ENCODE results near the gene ERC2. TPM values are rescaled to one million over a fixed set of nuclear protein-coding genes. Genes with fewer than 3 reads are reported as not detected.
A peak's percentile ranks its signal among the peaks of the same experiment; 100 is the strongest.

The ERC2 gene
- total and polyA plus RNA-seq, 2 of the 8 experiments (the other 6 are each of a cell fraction or from before 2014, with no cell fraction given), result 16.4 to 22.8 TPM

DNA sequence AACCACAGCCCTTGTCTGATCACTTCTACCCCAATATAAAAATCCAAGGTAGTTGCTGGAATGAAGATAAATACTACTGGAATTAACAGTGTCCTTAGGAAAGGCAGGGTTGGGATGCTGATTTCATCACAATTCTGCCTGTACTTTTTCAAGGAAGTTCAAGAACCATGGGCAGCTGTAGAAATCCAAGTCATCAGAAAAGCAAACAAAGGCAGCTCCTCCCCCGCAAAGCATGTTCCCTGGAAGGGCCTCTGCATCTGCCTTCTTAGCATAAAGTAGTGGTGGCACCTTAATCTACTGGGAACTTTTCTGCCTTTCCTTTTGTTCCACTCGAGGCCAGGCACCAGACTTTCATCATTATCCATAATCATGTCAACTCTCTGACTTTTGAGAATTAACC, 54.4 kb downstream of the ERC2 start:
- Histone ChIP-seq H3K9me3 (ENCODE audit: insufficient read depth in 2 of 2, low read depth in 1 of 2, low read length in 1 of 2) (no peaks in the 10 kb centered on the region), H3K23ac (ENCODE audit: insufficient read length) (no peak overlapping the region), H2AK5ac (ENCODE audit: low read depth, low read length) (no peak overlapping the region), H3K18ac (ENCODE audit: extremely low read depth, low read length) (no peak overlapping the region), H4K91ac (replicated peaks; ENCODE audit: insufficient read length, low read length) (no peak overlapping the region), H2AFZ (ENCODE audit: low read length) (no peak overlapping the region), H3K36me3 (ENCODE audit: control insufficient read depth in 2 of 4, insufficient read depth in 4 of 4, low read length in 3 of 4) (peaks cover 0 to 5% (median 0%) of the 10 kb centered on the region in 4 experiments; a peak in 1 of 8 replicates), H4K5ac (ENCODE audit: insufficient read length, low read depth, low read length) (no peak overlapping the region), H3K79me1 (ENCODE audit: low read depth, low read length) (no peaks in the 10 kb centered on the region), H3K4me1 (replicated peaks in 1 of 4; ENCODE audit: control insufficient read depth in 3 of 4, insufficient read depth in 4 of 4, low read length in 3 of 4) (peaks cover 0 to 6% (median 1%) of the 10 kb centered on the region in 4 experiments; a peak in 3 of 7 replicates), H3K9ac (replicated peaks in 1 of 4; ENCODE audit: extremely low read depth in 1 of 4, low read depth in 3 of 4, low read length in 3 of 4) (no peak overlapping the region), H2BK12ac (ENCODE audit: low read depth, low read length) (no peak overlapping the region), H2BK5ac (ENCODE audit: low read depth, low read length) (no peak overlapping the region), H2BK15ac (ENCODE audit: low read length) (no peak overlapping the region), H3K14ac (ENCODE audit: insufficient read length) (no peak overlapping the region), H3K27ac (ENCODE audit: low read depth, low read length) (no peak overlapping the region), H3K4ac (replicated peaks; ENCODE audit: insufficient read length, low read depth, low read length) (no peak overlapping the region), H3K56ac (replicated peaks; ENCODE audit: insufficient read length, low read depth, low read length) (no peak overlapping the region), H2BK20ac (ENCODE audit: low read length) (no peak overlapping the region), H3K23me2 (ENCODE audit: low read depth, low read length) (no peaks in the 10 kb centered on the region), H3K79me2 (ENCODE audit: control insufficient read depth in 1 of 2, insufficient read depth in 2 of 2, low read length in 2 of 2) (0 out of 4 replicates have a peak, but pooled peaks cover 0 to 3% of the 10 kb centered on the region in 2 experiments), H3K4me3 (ENCODE audit: extremely low read depth in 1 of 4, insufficient read depth in 2 of 4, low read depth in 3 of 4, low read length in 4 of 4) (no peak overlapping the region), H2BK120ac (replicated peaks; ENCODE audit: low read depth, low read length) (no peak overlapping the region), H4K8ac (ENCODE audit: extremely low read depth, insufficient read depth, low read length) (no peak overlapping the region), H3K4me2 (ENCODE audit: insufficient read depth in 1 of 2, low read depth in 2 of 2, low read length in 2 of 2) (peak overlapping the region in 1 of 2 experiments; percentile 14; a peak in 1 of 4 replicates), H4K20me1 (replicated peaks in 1 of 2; ENCODE audit: control insufficient read depth in 1 of 2, insufficient read depth in 2 of 2, low read length in 2 of 2) (no peaks in the 10 kb centered on the region), H3K27me3 (replicated peaks in 1 of 4; ENCODE audit: control insufficient read depth in 3 of 4, extremely low read depth in 1 of 4, insufficient read depth in 3 of 4, low read length in 3 of 4) (no peaks in the 10 kb centered on the region)
- DNase-seq (ENCODE audit: low read depth in 1 of 2, low spot score in 2 of 2), result no peak
- FAIRE-seq, result no peak
- TF ChIP-seq HDAC6 (IDR thresholded peaks at IDR 0.05; ENCODE audit: low read depth, low read length) (no peak), YY1 (IDR thresholded peaks at IDR 0.05; ENCODE audit: low read depth, low read length) (no peak), RBBP5 (IDR thresholded peaks at IDR 0.05; ENCODE audit: borderline replicate concordance, low read depth, low read length) (no peak), ZNF274 (IDR thresholded peaks at IDR 0.05; ENCODE audit: borderline replicate concordance, extremely low read depth, low read length) (no peak), SIN3A (conservative IDR thresholded peaks at IDR 0.05 in 1 of 2, IDR thresholded peaks at IDR 0.05 in 1 of 2; ENCODE audit: low read depth in 1 of 2, low read length in 2 of 2) (no peak), EP300 (IDR thresholded peaks at IDR 0.05; ENCODE audit: borderline replicate concordance in 1 of 2, low read depth in 2 of 2, low read length in 2 of 2) (no peak), RFX5 (IDR thresholded peaks at IDR 0.05; ENCODE audit: borderline replicate concordance, low read depth, low read length) (no peak)
- POLR2A ChIA-PET (ENCODE audit: partially characterized antibody), result interaction anchor here (1.2 kb wide), 1 partner anchor 12 kb away, joined by 3 read pairs; no protein-coding TSS in a partner anchor
- WGBS, 2 experiments (ENCODE audit: extremely low coverage in 1 of 2, insufficient coverage in 1 of 2, insufficient read length in 1 of 2, insufficient replicate concordance in 2 of 2, low coverage in 1 of 2, low lambda C conversion rate in 2 of 2, missing lambda C conversion rate in 1 of 2), result 93% methylated on average over 2 of the region's 2 CpGs; no CpG with 5 or more reads in 1 of the 2 experiments
- CTCF ChIA-PET (ENCODE audit: partially characterized antibody), result interaction anchor here (1.2 to 2.2 kb wide), 4 partner anchors 9 to 74 kb away, joined by 3 to 7 read pairs (median 6); no protein-coding TSS in a partner anchor

All from H1 (cell line).